Activated CD8-positive, alpha-beta memory T cell treated with anti-CD3 and anti-CD28 coated beads, Interleukin-2, amount 50 U/mL, for 1 hour (primary cell): ENCODE results near the gene FKBP11.
"Not testable (repeated sequence)": the region's sequence is repeated elsewhere in the genome, so short reads cannot be mapped to it uniquely, and the experiment has no call there.

Experiments
- DNase-seq: peaks from one replicate; pipeline ENCODE4 v3.0.0-alpha.2; 2020; ENCODE audit errors: extremely low read depth

FKBP11 gene

GRCh38 chr12:48907245-48907644 lies 18.0 kb downstream of the FKBP11 start:
- no peak for DNase-seq

- DNase-seq = peak; percentile 76
Measured at GRCh38 chr12:48903982-48904411, 21.3 kb downstream of the FKBP11 start.

GRCh38 chr12:48903363-48903981 lies 21.8 kb downstream of the FKBP11 start:
- no peak for DNase-seq

- no peak for DNase-seq
Measured at GRCh38 chr12:48901278-48901677, 24.0 kb downstream of the FKBP11 start.

- DNase-seq = no peak
Measured at GRCh38 chr12:48899651-48900050, 25.6 kb downstream of the FKBP11 start.

GRCh38 chr12:48894271-48894670 lies 31.0 kb downstream of the FKBP11 start:
- DNase-seq = no peak

GRCh38 chr12:48890657-48891418 lies 34.5 kb downstream of the FKBP11 start:
- DNase-seq = peak; percentile 26

GRCh38 chr12:48889679-48890078 lies 35.6 kb downstream of the FKBP11 start:
- DNase-seq = no peak

GRCh38 chr12:48883305-48884161 lies 41.8 kb downstream of the FKBP11 start:
- DNase-seq = no peak

GRCh38 chr12:48882972-48883304 lies 42.4 kb downstream of the FKBP11 start:
- DNase-seq = no peak

GRCh38 chr12:48882315-48882687 lies 43.0 kb downstream of the FKBP11 start:
- no peak for DNase-seq

- DNase-seq = no peak
Measured at GRCh38 chr12:48881686-48882314, 43.5 kb downstream of the FKBP11 start.

GRCh38 chr12:48880647-48881046 lies 44.6 kb downstream of the FKBP11 start:
- DNase-seq = no peak

- DNase-seq = no peak
Measured at GRCh38 chr12:48878548-48878947, 46.7 kb downstream of the FKBP11 start.

- DNase-seq = no peak
Measured at GRCh38 chr12:48875944-48876515, 49.3 kb downstream of the FKBP11 start.

- not testable (repeated sequence) for DNase-seq
Measured at GRCh38 chr12:48873534-48873933, 51.8 kb downstream of the FKBP11 start.

GRCh38 chr12:48873096-48873495 lies 52.2 kb downstream of the FKBP11 start:
- DNase-seq = no peak
